Large intestine (tissue), 3 donors: Measurements from ENCODE around the gene R3HDM2. TPM values are rescaled to one million over a fixed set of nuclear protein-coding genes. Genes with fewer than 3 reads are reported as not detected.
A peak's percentile ranks its signal among the peaks of the same experiment; 100 is the strongest.

Source experiments
- DNase-seq, 2 donors: peaks; one replicate each; pipeline versions ENCODE4 v3.0.0 to v3.0.0-alpha.2; 2013
- H3K27ac ChIP-seq: one replicate; pipeline ENCODE4 v1.5.1; 2013; ENCODE audit warnings: low read length
- H3K27me3 ChIP-seq: 2 replicates; pipeline ENCODE4 v1.6.1; 2013; ENCODE audit warnings: low read length; ENCODE audit not compliant: control insufficient read depth, insufficient read depth
- H3K36me3 ChIP-seq: 2 replicates; pipeline ENCODE4 v1.6.1; 2013; ENCODE audit warnings: low read length; ENCODE audit not compliant: control insufficient read depth, insufficient read depth
- H3K4me1 ChIP-seq: one replicate; pipeline ENCODE4 v1.6.1; 2013; ENCODE audit warnings: low read length; ENCODE audit not compliant: control insufficient read depth, insufficient read depth
- H3K4me3 ChIP-seq: one replicate; pipeline ENCODE4 v1.5.1; 2013; ENCODE audit warnings: low read length
- H3K9me3 ChIP-seq: one replicate; pipeline ENCODE4 v1.6.1; 2013; ENCODE audit warnings: mild to moderate bottlenecking, low read depth, low read length, moderate library complexity; ENCODE audit not compliant: control insufficient read depth
- WGBS: methylation state at CpG from one replicate; pipeline ENCODE4 v1.1.5; 2013; ENCODE audit warnings: low lambda C conversion rate; ENCODE audit not compliant: insufficient coverage; 5-methylcytosine and 5-hydroxymethylcytosine counted together
- polyA plus RNA-seq: library from polyadenylated mRNA; unstranded; fragments of 120-200 nt; gene quantifications from one replicate; pipeline ENCODE4 v1.2.1, GENCODE V29; 2013

Gene R3HDM2
- polyA plus RNA-seq, 1 donor: 64.2 TPM

- Histone ChIP-seq H3K9me3 (no peaks in the 10 kb centered on the region), H3K27ac (no peak overlapping the region), H3K36me3 (no peaks in the 10 kb centered on the region), H3K27me3 (peaks cover 5% of the 10 kb centered on the region), H3K4me3 (no peak overlapping the region), H3K4me1 (peaks cover 32% of the 10 kb centered on the region)
- WGBS: no CpG with 5 or more reads among the region's 14 CpGs
- no peak for DNase-seq
These were observed 35.1 kb upstream of the R3HDM2 start for GRCh38 chr12:57465747-57466505.

GRCh38 chr12:57465030-57465746, 34.3 kb upstream of the R3HDM2 start:
- H3K36me3 ChIP-seq: no peaks in the 10 kb centered on the region
- H3K27ac ChIP-seq: no peak overlapping the region
- no peak overlapping the region for H3K4me3 ChIP-seq
- H3K27me3 ChIP-seq: peaks cover 13% of the 10 kb centered on the region
- DNase-seq: no peak
- no CpG with 5 or more reads among the region's 6 CpGs for WGBS
- no peaks in the 10 kb centered on the region for H3K9me3 ChIP-seq
- peaks cover 32% of the 10 kb centered on the region for H3K4me1 ChIP-seq

- Histone ChIP-seq H3K27me3 (peaks cover 13% of the 10 kb centered on the region), H3K4me1 (peaks cover 30% of the 10 kb centered on the region), H3K4me3 (no peak overlapping the region), H3K36me3 (no peaks in the 10 kb centered on the region), H3K9me3 (no peaks in the 10 kb centered on the region), H3K27ac (no peak overlapping the region)
- no peak for DNase-seq
- no CpG with 5 or more reads among the region's 12 CpGs for WGBS
These were observed 33.7 kb upstream of the R3HDM2 start for GRCh38 chr12:57464569-57464968.

DNA sequence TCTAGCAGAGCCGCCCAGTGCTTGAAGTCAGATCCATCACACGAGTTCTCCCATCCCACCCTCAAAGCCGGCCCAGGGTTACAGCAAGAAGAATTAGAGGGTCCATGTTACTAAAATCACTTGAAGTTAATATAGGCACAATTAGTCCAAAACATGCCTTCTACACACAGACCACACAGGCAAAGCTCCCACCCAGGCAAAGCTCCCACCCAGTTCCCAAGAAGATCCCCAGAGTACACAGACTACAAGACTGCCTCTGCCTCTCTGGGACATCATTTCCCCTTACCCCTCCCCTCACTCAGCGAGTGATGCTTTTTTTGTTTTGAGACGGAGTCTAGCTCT, 32.0 kb upstream of the R3HDM2 start:
- Histone ChIP-seq H3K27ac (no peak overlapping the region), H3K9me3 (no peaks in the 10 kb centered on the region), H3K4me3 (no peak overlapping the region), H3K36me3 (no peaks in the 10 kb centered on the region), H3K4me1 (peaks cover 29% of the 10 kb centered on the region), H3K27me3 (peaks cover 13% of the 10 kb centered on the region)
- WGBS: no CpG with 5 or more reads among the region's 5 CpGs
- no peak for DNase-seq

GRCh38 chr12:57462251-57462911, 31.5 kb upstream of the R3HDM2 start:
- H3K9me3 ChIP-seq: no peaks in the 10 kb centered on the region
- peaks cover 13% of the 10 kb centered on the region for H3K27me3 ChIP-seq
- peak; percentile 83 to 91 for DNase-seq
- no peaks in the 10 kb centered on the region for H3K36me3 ChIP-seq
- peaks cover 29% of the 10 kb centered on the region for H3K4me1 ChIP-seq
- peak overlapping the region; percentile 55 for H3K4me3 ChIP-seq
- no CpG with 5 or more reads among the region's 28 CpGs for WGBS
- H3K27ac ChIP-seq: peak overlapping the region; percentile 80

GRCh38 chr12:57461917-57462250, 31.0 kb upstream of the R3HDM2 start:
- no peaks in the 10 kb centered on the region for H3K9me3 ChIP-seq
- H3K27me3 ChIP-seq: peaks cover 13% of the 10 kb centered on the region
- DNase-seq: peak in 1 of 2 donors; percentile 41
- no CpG with 5 or more reads among the region's 9 CpGs for WGBS
- peak overlapping the region; percentile 80 for H3K27ac ChIP-seq
- peaks cover 29% of the 10 kb centered on the region for H3K4me1 ChIP-seq
- H3K36me3 ChIP-seq: no peaks in the 10 kb centered on the region
- peak overlapping the region; percentile 55 for H3K4me3 ChIP-seq

DNA sequence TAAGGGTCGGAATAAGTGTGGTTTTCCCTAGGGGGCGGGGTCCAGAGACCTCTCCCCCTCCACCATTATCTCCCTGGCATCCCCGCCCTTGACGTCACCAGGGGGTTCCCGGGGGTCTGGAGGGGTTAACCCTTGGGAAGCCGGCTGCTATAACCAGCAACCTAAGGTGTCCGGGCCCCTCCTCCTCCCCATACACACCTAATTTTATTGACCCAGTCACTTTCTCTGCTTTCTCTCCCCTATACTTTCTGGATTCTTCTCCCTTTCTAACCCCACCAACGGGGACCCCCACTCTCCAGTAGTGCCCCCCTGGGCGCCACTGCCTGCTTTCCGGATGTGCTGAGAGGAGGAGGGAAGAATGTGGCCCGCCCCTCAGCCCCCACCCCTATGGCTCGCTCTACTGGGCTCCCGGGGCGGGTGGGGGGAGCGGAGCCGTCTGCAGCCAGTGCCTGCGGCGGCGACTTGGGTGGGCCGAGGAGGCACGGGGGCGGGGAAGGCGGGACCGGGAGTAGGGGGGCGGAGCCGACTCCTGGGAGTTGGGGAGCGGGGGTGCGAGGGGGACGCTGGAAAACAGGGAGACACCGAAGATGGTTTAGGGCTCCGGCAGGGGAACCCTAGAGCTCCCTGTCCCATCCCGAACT, 30.6 kb upstream of the R3HDM2 start:
- peak overlapping the region; percentile 55 for H3K4me3 ChIP-seq
- WGBS: no CpG with 5 or more reads among the region's 32 CpGs
- peak overlapping the region; percentile 80 for H3K27ac ChIP-seq
- no peaks in the 10 kb centered on the region for H3K9me3 ChIP-seq
- H3K36me3 ChIP-seq: no peaks in the 10 kb centered on the region
- peaks cover 29% of the 10 kb centered on the region for H3K4me1 ChIP-seq
- peaks cover 13% of the 10 kb centered on the region for H3K27me3 ChIP-seq
- peak in 1 of 2 donors; percentile 69 for DNase-seq

DNA sequence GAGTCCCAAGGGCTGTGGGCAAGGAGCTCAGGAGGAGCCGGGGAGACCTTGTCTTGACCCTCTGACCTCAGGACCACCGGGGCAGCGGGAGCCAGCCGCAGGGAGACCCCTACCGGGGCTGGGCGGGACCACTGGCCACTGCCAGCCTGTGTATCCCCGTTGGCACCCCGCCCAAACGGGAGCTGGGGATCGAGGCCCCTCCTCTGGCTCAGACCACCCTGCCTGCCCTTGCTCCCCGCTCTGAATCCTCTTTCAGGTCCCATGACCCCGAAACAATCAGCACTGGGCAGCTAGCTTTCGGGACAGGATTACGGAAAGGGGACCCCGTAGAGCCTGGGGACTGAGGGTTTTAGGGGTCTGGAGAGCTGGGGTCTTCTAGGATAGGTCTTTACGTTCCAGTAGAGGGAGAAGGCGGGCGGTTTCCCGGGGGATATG, 30.0 kb upstream of the R3HDM2 start:
- Histone ChIP-seq H3K27ac (peak overlapping the region; percentile 35), H3K4me3 (peak overlapping the region; percentile 55), H3K36me3 (no peaks in the 10 kb centered on the region), H3K9me3 (no peaks in the 10 kb centered on the region), H3K27me3 (peaks cover 13% of the 10 kb centered on the region), H3K4me1 (peaks cover 31% of the 10 kb centered on the region)
- WGBS: no CpG with 5 or more reads among the region's 19 CpGs
- DNase-seq: peak in 1 of 2 donors; percentile 49

DNA sequence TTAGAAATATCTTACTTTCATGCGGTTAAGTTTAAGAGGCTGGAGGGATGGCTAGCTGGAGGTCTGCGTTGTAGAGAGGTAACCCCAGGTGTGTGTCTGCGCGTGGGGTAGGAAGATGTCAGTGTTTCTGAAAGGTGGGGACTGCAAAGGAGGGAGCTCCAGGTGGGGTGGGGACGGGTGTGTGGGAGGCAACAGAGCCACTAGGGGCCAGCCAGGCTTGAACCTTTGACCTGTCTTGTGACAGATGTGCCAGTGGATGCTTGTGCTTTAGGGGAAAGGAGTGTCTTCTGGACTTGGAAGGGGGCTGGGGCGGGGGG, 29.6 kb upstream of the R3HDM2 start:
- H3K36me3 ChIP-seq: no peaks in the 10 kb centered on the region
- H3K27ac ChIP-seq: peak overlapping the region; percentile 45
- H3K4me1 ChIP-seq: peaks cover 36% of the 10 kb centered on the region
- DNase-seq: peak in 1 of 2 donors; percentile 52
- no CpG with 5 or more reads among the region's 6 CpGs for WGBS
- H3K27me3 ChIP-seq: peaks cover 13% of the 10 kb centered on the region
- H3K9me3 ChIP-seq: no peaks in the 10 kb centered on the region
- H3K4me3 ChIP-seq: peak overlapping the region; percentile 55

DNA sequence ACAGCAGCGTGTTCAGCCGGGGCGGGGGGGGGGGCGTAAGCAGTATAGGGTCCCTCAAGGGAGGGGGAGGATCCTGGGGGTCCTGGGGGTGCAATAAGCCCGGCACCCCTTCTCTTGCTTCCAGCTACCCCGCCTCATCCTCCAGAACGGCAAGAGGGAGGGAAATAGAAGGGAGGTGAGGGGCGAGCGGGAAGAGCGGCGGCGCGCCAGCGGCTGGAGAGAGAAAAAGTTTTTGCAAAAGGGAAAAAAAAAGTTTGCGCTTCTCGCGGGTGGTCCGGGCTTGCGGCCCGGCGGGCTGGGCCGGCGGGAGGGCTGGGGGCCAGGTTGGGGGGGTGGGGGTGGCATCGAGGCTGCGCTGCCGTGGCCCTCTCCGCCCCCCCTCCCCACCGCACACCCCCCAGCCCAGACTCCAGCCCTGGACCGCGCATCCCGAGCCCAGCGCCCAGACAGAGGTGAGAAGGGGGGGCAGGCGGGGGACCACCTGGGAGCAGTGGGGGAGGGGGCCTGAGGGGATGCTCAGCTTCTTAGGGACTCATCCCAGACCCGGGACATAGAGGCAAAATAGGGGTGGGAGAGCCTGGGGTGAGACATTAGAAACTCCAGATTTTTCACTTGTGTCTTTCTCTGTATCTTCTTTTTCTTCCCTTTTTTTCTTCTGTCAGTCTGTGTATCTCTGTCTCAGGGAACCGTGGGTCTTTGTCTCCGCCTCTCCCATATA, 29.1 kb upstream of the R3HDM2 start, which contains the start of gene GLI1:
Gene GLI1, plus strand, starts transcription at position 36 of the 718 bp plus-strand sequence. CDS start 3,907 bp downstream, outside the sequence.
- Histone ChIP-seq H3K27me3 (peaks cover 13% of the 10 kb centered on the region), H3K36me3 (no peaks in the 10 kb centered on the region), H3K9me3 (no peaks in the 10 kb centered on the region), H3K27ac (peak within 1 kb of the TSS; percentile 45), H3K4me1 (peaks cover 41% of the 10 kb centered on the region), H3K4me3 (peak within 1 kb of the TSS; percentile 55)
- DNase-seq: no peak
- WGBS: 0% methylated on average over 1 of the region's 36 CpGs
